ENCODE results near the gene KIF26A.

Gene KIF26A

GRCh38 chr14:104161602-104162367, 23.4 kb downstream of the KIF26A start:
- Histone ChIP-seq H4K20me1 (ENCODE audit: insufficient read depth, low read length) (no peaks in the 10 kb centered on the region), H3K4me1 (ENCODE audit: low read length) (no peaks in the 10 kb centered on the region)

GRCh38 chr14:104162495-104162894, 24.1 kb downstream of the KIF26A start:
- no peak overlapping the region for H3K4me3 ChIP-seq (ENCODE audit: low read length)
- no peaks in the 10 kb centered on the region for H3K27me3 ChIP-seq (ENCODE audit: low read depth, low read length)
- no peaks in the 10 kb centered on the region for H3K4me1 ChIP-seq (ENCODE audit: low read length)
- no peak overlapping the region for H3K27ac ChIP-seq (ENCODE audit: low read length)
- no peak overlapping the region for H3K9ac ChIP-seq (ENCODE audit: low read length)
- H4K20me1 ChIP-seq (ENCODE audit: insufficient read depth, low read length) = no peaks in the 10 kb centered on the region
- no peak overlapping the region for H3K4me2 ChIP-seq (ENCODE audit: low read length)
- no peak for TF ChIP-seq CTCF (IDR thresholded peaks at IDR 0.05; ENCODE audit: low read depth, low read length)
- no peak for TF ChIP-seq EZH2phosphoT487 (IDR thresholded peaks at IDR 0.05; ENCODE audit: low read depth)
- H2AFZ ChIP-seq (ENCODE audit: low read depth, low read length) = no peak overlapping the region
- no peaks in the 10 kb centered on the region for H3K36me3 ChIP-seq (replicated peaks; ENCODE audit: low read depth, low read length)
- no peaks in the 10 kb centered on the region for H3K9me3 ChIP-seq (ENCODE audit: insufficient read depth, low read length)
- H3K79me2 ChIP-seq (ENCODE audit: low read length) = no peaks in the 10 kb centered on the region

More at GRCh38 chr14:104161602-104162367, 23.4 kb downstream of the KIF26A start:
- Histone ChIP-seq H3K9me3 (ENCODE audit: insufficient read depth, low read length) (no peaks in the 10 kb centered on the region), H3K27me3 (ENCODE audit: low read depth, low read length) (no peaks in the 10 kb centered on the region), H3K9ac (ENCODE audit: low read length) (no peak overlapping the region), H3K36me3 (replicated peaks; ENCODE audit: low read depth, low read length) (no peaks in the 10 kb centered on the region), H3K27ac (ENCODE audit: low read length) (no peak overlapping the region), H3K4me2 (ENCODE audit: low read length) (no peak overlapping the region), H2AFZ (ENCODE audit: low read depth, low read length) (no peak overlapping the region), H3K4me3 (ENCODE audit: low read length) (no peak overlapping the region), H3K79me2 (ENCODE audit: low read length) (no peaks in the 10 kb centered on the region)
- TF ChIP-seq EZH2phosphoT487 (IDR thresholded peaks at IDR 0.05; ENCODE audit: low read depth) (no peak), CTCF (IDR thresholded peaks at IDR 0.05; ENCODE audit: low read depth, low read length) (no peak)

- no peaks in the 10 kb centered on the region for H3K36me3 ChIP-seq (replicated peaks; ENCODE audit: low read depth, low read length)
- no peak overlapping the region for H2AFZ ChIP-seq (ENCODE audit: low read depth, low read length)
- TF ChIP-seq EZH2phosphoT487 (IDR thresholded peaks at IDR 0.05; ENCODE audit: low read depth) (no peak), CTCF (IDR thresholded peaks at IDR 0.05; ENCODE audit: low read depth, low read length) (no peak)
- no peak overlapping the region for H3K4me2 ChIP-seq (ENCODE audit: low read length)
- no peak overlapping the region for H3K9ac ChIP-seq (ENCODE audit: low read length)
- H3K27me3 ChIP-seq (ENCODE audit: low read depth, low read length) = no peaks in the 10 kb centered on the region
- H3K79me2 ChIP-seq (ENCODE audit: low read length) = no peaks in the 10 kb centered on the region
- no peaks in the 10 kb centered on the region for H3K9me3 ChIP-seq (ENCODE audit: insufficient read depth, low read length)
- H3K27ac ChIP-seq (ENCODE audit: low read length) = no peak overlapping the region
- no peak overlapping the region for H3K4me3 ChIP-seq (ENCODE audit: low read length)
- no peaks in the 10 kb centered on the region for H4K20me1 ChIP-seq (ENCODE audit: insufficient read depth, low read length)
- H3K4me1 ChIP-seq (ENCODE audit: low read length) = no peaks in the 10 kb centered on the region
These were observed 25.2 kb downstream of the KIF26A start for GRCh38 chr14:104163541-104163940.

- Histone ChIP-seq H3K27ac (ENCODE audit: low read length) (no peak overlapping the region), H3K4me1 (ENCODE audit: low read length) (no peaks in the 10 kb centered on the region), H3K36me3 (replicated peaks; ENCODE audit: low read depth, low read length) (no peaks in the 10 kb centered on the region), H3K79me2 (ENCODE audit: low read length) (no peaks in the 10 kb centered on the region), H4K20me1 (ENCODE audit: insufficient read depth, low read length) (no peaks in the 10 kb centered on the region), H3K4me2 (ENCODE audit: low read length) (no peak overlapping the region), H3K4me3 (ENCODE audit: low read length) (no peak overlapping the region), H3K27me3 (ENCODE audit: low read depth, low read length) (no peaks in the 10 kb centered on the region), H2AFZ (ENCODE audit: low read depth, low read length) (no peak overlapping the region), H3K9ac (ENCODE audit: low read length) (no peak overlapping the region), H3K9me3 (ENCODE audit: insufficient read depth, low read length) (no peaks in the 10 kb centered on the region)
- TF ChIP-seq CTCF (IDR thresholded peaks at IDR 0.05; ENCODE audit: low read depth, low read length) (no peak), EZH2phosphoT487 (IDR thresholded peaks at IDR 0.05; ENCODE audit: low read depth) (no peak)
These were observed 25.7 kb downstream of the KIF26A start for GRCh38 chr14:104164041-104164440.

All from OCI-LY3 (cell line).